GM12875 (cell line): Measurements from ENCODE around the gene ASPDH.

Experiments
- H3K4me3 ChIP-seq: one replicate; pipeline ENCODE4 v1.5.1; 2011; ENCODE audit warnings: low read depth, low read length, control low read depth
- TF ChIP-seq, protein P1 (sequence below): IDR thresholded peaks from 2 replicates; pipeline ENCODE4 v1.5.1; 2011; ENCODE audit warnings: low read depth, mild to moderate bottlenecking, control low read depth, inconsistent platforms, low read length, moderate library complexity, borderline replicate concordance; ENCODE audit not compliant: insufficient read depth

Gene ASPDH

DNA sequence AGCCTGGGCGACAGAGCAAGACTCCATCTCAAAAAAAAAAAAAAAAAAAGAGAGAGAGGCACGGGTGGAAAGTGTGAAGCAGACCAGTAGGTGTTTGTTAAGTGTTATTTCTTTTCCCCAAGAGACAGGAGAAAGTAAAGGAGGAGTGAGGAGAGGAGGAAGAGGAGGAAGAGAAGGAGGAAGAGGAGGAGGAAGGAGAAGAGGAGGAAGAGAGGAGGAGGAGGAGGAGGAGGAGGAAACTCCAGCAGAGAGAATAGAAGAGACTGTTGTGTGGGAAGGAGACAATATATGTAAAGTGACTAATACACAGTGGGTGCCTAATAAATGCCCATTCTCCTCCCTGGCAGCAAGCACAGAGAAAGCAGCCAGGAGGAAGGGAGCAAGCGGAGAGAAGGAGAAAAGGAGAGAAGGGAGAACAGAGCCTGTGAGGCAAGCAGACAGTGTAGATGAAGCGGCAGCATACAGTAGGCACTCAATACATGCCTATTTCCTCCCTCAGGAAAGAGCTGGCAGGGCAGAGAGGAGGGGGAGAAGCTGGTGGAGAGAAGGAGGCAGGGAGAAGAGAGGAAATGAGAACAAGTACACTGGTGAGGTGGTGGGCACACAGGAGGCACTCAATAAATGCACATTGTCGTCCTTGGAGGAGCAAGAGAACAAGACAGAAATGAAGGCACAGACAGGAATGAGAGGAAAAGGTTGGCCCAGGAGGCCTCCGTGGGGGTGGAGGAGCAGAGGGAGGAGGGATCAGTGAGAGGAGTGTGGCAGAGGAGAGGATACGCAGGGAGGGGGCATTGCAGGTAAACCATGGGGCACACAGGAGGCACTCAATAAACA, 19.3 kb downstream of the ASPDH start:
- TF ChIP-seq, protein P1, sequence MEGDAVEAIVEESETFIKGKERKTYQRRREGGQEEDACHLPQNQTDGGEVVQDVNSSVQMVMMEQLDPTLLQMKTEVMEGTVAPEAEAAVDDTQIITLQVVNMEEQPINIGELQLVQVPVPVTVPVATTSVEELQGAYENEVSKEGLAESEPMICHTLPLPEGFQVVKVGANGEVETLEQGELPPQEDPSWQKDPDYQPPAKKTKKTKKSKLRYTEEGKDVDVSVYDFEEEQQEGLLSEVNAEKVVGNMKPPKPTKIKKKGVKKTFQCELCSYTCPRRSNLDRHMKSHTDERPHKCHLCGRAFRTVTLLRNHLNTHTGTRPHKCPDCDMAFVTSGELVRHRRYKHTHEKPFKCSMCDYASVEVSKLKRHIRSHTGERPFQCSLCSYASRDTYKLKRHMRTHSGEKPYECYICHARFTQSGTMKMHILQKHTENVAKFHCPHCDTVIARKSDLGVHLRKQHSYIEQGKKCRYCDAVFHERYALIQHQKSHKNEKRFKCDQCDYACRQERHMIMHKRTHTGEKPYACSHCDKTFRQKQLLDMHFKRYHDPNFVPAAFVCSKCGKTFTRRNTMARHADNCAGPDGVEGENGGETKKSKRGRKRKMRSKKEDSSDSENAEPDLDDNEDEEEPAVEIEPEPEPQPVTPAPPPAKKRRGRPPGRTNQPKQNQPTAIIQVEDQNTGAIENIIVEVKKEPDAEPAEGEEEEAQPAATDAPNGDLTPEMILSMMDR = no peak
- H3K4me3 ChIP-seq = no peak overlapping the region

DNA sequence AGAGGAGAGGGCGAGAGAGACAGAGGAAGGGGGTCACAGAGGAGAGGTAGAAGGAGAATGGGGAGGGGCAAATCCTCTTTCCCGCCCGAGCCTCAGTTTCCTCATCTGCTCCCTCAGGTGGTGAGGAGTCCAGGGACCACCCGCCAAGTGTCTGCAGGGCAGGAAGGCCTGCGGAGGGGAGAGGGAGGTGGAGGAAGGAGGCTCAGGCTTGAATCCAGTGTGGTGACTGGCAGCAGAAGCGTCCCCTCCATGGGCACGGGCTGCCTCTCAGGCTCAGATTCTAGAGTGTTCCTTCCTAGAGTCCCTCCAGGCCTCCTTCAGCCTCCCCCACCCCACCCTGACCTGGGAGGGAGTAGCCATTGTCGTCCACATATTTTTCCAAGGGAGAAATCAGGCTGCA, 20.5 kb downstream of the ASPDH start:
- H3K4me3 ChIP-seq = no peak overlapping the region
- TF ChIP-seq, protein P1 = no peak

DNA sequence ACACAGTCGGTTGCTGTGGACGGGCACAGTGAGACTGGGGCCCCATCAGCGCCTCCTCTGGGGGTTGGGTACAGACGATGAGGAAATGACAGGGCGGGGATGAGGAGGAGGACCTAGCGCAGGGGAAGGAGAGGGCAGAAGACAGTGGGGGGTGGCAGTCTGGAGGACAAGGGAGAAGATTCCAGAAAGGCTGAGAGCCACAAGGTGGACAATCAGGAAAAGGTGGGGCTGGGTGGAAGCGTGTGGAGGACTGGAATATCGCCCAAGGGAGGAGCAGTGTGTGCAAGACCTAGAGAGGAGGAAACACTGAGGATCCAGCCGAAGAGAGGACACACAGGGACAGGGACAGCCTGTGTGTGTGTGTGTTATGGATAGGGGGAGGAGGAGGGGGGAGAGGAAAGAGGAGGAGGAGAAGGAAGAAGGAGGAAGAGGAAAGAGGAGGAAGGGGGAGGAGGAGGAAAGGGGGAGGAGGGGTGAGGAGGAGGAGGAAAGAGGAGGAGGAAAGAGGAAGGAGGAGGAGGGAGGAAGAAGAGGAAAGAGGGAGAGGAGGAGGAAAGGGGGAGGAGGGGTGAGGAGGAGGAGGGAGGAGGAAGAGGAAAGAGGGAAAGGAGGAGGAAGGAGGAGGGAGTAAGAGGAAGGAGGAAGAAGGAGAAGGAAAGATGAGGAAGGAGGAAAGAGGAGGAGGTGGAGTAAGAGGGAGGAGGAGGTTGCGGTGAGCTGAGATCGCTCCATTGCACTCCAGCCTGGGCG, 21.2 kb downstream of the ASPDH start:
- H3K4me3 ChIP-seq = no peak overlapping the region
- TF ChIP-seq, protein P1 = no peak

- H3K4me3 ChIP-seq = no peak overlapping the region
- TF ChIP-seq, protein P1 = no peak
These were observed 22.7 kb downstream of the ASPDH start for GRCh38 chr19:50490991-50491472.

- TF ChIP-seq, protein P1 = no peak
- no peak overlapping the region for H3K4me3 ChIP-seq
These were observed 23.3 kb downstream of the ASPDH start for GRCh38 chr19:50490411-50490811.

DNA sequence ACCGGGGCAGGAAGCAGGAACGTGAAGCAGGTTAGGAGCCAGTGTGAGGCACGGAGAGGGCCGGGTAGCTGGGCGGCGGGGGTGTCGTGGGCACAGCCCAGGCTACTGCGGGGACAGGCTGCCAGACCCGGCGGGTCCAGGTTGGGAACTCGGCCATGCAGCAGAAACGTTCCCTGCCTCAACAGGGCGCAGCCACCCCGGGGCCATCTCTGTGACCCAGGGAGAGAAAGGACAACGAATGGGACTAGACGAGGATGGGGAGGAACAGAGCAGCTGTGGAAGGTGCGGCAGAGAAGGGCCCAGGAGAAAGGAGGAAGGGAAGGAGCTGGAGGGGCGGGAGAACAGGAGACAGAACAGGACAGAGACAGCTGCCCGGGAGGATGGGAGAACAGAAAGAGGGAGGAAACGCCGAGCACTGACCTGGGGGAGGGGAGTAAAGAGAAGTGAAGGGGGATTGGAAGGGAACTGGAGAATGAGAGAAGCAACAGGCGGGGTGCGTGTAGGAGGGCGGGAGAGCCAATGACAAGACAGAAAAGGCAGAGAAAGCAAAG, 24.2 kb downstream of the ASPDH start:
- H3K4me3 ChIP-seq = no peak overlapping the region
- TF ChIP-seq, protein P1 = no peak
